HG03066 (cell line): ENCODE data around the gene TEAD1.

ENCODE experiments used
- ATAC-seq: cut with Tn5 transposase; IDR thresholded peaks from one replicate; pipeline ENCODE4 v1.9.1; 2021; ENCODE audit warnings: low read depth; ENCODE audit not compliant: unreplicated experiment

Gene TEAD1

GRCh38 chr11:12882670-12883069 is 208.4 kb downstream of the TEAD1 start:
- no peak for ATAC-seq

DNA sequence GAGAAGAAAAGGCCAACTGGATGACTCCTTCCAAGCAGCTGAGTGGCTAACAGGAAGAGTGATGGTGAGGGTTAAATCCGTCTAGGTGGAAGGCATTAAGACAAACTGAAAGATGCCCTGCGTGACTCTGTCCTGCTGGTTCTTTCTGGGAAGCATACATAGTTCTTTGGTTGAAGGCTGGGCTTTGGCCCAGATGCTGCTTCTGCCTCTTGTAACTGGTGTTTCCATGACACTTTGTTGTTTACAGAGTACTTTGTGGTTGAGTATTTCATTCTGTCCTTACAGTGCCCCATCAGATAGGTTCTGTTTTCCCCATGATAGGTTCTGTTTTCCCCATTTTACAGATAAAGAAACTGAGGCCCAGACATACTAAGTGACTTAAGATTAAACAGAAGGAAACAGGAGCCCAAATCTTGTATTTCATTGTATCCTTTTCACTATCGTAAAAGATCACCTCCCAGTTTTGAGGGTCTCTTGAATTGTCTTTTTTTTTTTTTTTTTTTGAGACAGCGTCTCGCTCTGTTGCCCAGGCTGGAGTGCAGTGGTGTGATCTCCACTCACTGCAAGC is 210.6 kb downstream of the TEAD1 start:
- ATAC-seq = no peak

- no peak for ATAC-seq
Observed at GRCh38 chr11:12885717-12886239, 211.6 kb downstream of the TEAD1 start.

GRCh38 chr11:12886508-12886907 is 212.3 kb downstream of the TEAD1 start:
- ATAC-seq = no peak

- ATAC-seq = peak; percentile 61
Observed at GRCh38 chr11:12888525-12889158, 214.4 kb downstream of the TEAD1 start.

- no peak for ATAC-seq
Observed at GRCh38 chr11:12889243-12889642, 215.0 kb downstream of the TEAD1 start.

DNA sequence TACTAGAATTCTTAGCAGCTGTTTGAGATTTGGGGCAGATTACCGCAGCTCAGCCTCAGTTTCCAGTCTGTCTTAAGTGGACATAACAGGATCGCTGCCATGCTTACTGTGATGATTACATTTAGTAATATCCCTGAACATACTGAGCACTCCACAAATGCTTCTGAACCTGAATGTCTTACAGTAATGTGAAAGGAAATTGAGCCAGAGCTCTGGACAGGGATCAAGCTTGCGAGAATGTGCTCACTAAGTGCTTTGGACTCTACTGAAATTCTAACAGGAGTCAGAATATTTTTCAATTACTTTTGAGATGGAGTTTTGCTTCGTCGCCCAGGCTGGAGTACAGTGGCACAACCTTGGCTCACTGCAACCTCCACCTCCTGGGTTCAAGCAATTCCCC is 216.3 kb downstream of the TEAD1 start:
- ATAC-seq = no peak

DNA sequence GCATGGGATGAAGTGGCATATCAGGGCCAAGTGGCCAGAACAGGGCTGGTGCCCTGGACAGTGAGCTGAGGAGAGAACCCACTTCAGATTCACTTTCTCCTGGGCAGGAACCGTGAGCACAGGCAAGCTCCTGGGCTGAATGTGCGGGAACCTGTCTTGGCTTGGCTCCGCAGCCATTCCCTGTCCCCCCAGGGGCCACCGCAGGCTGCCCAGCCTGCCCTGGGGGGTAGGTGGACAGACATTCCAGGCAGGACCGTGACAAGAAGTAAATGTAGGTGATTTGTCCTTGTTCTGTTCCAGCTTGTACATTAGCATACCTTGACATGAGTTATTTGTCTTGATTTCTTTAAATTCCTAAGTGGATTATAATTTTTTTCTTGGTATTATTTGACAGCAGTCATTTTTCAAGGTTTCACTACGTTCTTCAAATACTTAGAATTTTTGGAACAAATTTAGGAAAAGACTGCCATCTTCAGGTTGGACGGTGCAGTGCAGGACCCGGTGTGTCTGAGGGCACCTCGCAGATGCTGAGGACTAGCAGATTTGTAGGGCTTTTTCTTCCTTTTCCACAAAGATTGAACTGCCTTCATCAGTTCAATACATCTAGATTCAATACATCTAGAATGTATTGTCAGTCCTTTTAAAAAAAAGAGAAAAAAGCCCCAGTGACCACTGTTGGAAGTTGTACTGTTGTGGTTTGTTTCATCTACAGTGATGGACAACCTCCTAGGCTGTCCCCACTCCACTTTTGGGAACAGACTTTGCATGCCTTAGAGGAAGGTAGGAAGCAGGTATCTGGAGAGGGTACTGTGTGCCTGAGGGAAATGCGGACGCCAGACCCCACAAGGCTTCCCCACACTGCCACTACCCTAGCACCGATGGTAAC is 219.8 kb downstream of the TEAD1 start:
- peak; percentile 74 for ATAC-seq

GRCh38 chr11:12897390-12897789 is 223.2 kb downstream of the TEAD1 start:
- no peak for ATAC-seq

GRCh38 chr11:12897867-12898266 is 223.6 kb downstream of the TEAD1 start:
- ATAC-seq = no peak

DNA sequence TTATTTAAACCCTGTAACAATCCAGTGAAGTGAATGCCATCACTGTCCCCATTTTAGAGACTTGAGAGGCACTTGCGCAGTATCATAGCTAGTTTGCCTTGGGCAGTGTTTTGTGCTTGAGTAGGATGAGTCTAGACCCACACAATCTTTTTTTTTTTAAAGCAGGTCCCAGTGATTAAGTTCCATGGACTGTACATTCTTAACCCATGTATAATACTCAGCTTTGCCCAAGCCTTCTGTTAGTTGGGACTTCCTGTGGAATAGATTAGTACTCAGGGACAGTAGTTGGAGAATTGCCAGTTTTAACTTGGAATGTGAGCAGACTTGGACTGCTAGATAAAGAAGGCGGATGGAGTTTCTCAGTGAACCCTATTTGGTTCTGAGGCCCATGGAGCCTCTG is 226.3 kb downstream of the TEAD1 start:
- no peak for ATAC-seq

DNA sequence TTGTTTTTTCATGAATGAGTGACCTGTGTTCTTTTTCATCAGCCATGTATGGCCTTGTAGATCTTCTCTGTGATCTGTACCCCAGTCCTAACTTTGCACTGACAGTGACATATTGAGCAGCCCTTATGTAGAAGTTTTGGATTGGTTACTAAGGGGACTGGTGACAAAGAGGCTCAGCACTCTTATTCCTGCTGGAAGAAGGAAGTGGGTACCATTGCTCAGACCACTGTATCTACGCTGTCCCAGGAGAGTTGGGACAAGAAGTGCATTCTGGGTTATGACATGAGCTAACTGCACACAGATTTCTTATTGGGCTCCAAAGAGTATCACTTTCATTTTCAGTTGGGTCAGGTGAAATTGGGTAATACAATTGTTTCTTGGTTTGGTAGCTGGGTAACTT is 227.1 kb downstream of the TEAD1 start:
- ATAC-seq = no peak

- ATAC-seq = no peak
Observed at GRCh38 chr11:12901874-12902481, 227.8 kb downstream of the TEAD1 start.

DNA sequence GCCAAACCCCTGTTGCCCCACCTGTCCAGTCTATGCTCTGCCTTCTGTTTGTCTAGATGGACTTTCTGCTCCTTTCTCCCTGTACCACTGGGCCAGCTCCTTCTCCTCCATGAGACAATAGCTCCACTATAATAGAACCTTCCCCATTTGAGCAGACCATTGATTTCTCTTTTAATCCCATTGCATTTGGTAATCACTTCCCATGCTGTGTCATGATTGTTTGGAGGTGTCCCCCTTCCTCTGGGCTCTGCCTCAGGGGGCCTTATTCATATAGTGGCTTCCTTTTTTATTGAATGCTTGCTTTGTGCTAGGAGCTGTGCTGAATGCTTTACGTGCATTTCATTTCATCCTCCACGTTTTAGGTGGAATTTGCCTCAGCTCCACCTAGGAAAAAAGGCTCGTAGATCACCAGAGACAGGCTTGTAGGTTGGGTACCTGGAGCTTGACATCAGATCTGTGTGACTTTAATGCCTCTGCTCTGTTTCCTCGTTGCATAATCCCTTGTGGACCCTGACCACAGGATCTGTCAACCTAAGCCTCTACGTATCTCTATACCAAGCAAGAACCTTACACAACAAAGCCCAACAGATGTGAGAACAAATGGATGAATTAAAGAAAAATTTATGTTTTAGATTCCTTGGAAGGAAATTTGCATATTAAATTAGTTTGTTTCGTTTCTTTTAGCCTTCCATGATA is 228.7 kb downstream of the TEAD1 start:
- no peak for ATAC-seq

DNA sequence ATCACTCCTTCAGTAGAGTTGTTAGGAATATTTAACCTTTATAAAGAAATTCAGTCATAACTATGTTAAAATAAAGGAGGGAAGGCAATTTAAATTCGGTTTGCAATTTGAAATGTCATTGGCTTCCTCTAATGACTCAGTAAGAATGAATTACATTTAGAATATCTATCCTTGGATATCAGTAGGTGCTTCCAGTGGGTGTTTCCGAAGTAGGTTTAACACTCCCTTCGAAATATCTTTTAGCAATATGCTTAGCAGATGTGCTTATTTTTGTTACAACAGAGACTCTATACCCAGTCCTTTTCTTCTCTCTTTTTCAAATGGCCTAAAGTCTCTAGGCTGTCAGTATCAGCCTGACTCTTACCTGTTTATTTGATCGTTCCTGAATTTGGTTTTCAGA is 231.2 kb downstream of the TEAD1 start:
- no peak for ATAC-seq

GRCh38 chr11:12906501-12906900 is 232.3 kb downstream of the TEAD1 start:
- no peak for ATAC-seq

- ATAC-seq = no peak
Observed at GRCh38 chr11:12909879-12910278, 235.7 kb downstream of the TEAD1 start.

GRCh38 chr11:12914400-12914912 is 240.2 kb downstream of the TEAD1 start:
- ATAC-seq = no peak

GRCh38 chr11:12915093-12915492 is 240.9 kb downstream of the TEAD1 start:
- ATAC-seq = no peak

DNA sequence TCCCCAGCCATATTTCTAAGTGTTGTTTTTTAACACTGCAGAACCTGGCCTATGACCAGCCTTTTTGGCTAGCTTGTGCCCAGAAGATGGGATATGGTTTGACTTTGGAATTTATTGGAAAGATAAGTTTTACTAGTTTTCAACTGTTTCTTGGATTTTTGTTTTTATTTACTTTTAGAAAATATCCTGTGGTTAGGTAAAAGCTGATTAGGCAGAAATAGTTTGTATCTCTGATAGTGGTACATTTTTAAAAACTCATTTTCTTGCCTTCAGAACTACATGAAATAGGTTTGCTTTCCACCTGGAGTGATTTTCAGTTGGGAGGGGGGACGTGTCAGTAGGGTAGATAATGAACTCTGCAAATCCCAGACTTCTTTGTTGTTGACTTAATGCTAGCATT is 243.6 kb downstream of the TEAD1 start:
- no peak for ATAC-seq
